Effector CD8-positive, alpha-beta T cell (primary cell): Measurements from ENCODE around the gene RASGRP3.

ENCODE experiments used
- DNase-seq: peaks from one replicate; lab custom pipeline; 2025; lab: John Stamatoyannopoulos, UW

RASGRP3 gene

DNA sequence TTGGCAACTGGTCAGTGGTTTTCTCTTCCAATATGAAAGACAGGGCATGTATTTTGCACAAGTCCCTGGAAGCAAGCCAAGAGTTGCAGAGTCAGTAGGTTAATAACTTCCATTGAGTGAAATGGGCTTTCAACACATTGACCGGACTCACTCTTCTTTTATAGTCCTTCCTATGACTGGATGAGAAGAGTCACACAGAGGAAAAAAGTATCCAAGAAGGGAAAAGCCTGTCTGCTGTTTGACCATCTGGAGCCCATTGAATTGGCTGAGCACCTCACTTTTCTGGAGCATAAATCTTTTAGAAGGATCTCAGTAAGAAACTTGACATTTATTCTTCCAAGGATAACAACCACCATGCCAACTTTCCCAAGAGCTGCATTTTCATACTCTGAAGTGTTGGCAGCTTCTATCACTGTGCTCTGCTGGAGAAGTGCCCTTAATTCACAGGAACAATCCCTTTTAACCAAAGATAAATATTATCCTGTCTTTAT lies 45.4 kb downstream of the RASGRP3 start:
- DNase-seq: no peak

DNA sequence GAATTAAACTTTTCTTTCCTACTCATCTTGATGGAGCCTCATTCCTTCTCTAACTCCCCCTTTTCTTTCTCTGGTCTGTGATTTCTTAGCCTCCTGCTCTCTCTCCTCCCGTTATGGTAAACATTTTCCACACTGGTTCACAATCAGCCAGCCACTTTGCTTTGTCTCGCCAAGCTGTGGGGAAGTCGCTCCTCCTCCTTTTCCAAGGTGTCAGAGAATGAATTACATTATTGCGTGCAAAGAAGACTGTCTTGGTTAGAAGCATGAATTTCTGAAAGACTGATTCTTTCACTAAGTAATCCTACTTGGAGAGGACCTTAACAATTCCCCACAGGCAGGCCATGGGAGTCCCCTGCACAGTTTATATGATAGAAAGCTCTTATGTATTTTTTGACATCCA lies 46.1 kb downstream of the RASGRP3 start:
- DNase-seq: no peak

DNA sequence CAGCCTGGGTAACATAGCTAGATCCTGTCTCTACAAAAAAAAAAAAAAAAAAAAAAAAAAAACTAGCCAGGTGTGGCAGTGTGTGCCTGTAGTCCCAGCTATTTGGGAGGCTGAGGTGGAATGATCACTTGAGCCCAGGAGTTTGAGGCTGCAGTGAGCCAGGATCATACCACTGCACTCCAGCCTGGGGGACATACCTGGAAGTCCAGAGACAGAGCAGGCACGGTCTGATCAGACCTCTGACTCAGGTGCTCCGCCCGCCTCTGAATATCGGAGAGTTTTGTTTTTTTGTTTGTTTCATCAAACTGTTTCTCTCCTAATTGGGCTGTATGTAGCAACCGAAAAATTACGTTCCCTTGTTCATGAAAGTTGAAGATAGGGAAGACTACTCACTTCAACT lies 49.2 kb downstream of the RASGRP3 start:
- no peak for DNase-seq

DNA sequence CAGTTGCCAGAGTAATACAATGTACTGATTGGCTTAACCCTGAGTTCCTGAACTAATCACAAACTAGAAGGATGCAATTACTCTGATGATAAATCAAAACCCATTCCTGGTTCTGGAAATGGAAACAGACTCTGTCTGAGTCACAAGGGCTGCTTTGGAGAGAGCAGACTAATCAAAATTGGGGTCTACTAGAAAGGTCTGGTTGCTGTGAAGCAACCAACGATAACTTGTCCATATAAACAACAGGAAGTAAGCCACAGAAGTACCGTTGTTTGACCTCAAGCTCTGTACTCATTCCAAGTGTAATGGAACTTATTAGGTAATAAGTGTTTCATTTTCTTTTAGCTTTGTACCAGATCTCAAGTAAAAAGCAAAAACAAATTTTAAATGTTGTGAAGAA lies 49.7 kb downstream of the RASGRP3 start:
- DNase-seq: no peak

DNA sequence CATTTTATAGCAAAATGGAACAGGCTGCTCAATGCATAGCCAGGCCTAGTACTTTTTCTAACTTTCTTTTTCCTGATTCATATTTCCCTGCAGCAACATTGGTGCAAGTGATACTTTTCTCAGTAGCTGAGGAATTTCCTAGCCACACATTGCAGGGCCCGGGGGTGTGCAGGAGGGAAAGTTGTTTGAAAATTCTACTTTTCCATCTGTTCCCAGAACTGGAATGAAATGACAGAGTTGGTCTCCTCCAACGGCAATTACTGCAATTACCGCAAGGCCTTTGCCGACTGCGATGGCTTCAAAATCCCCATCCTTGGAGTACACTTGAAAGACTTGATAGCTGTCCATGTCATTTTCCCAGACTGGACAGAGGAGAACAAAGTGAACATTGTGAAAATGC lies 50.5 kb downstream of the RASGRP3 start:
- DNase-seq: no peak

DNA sequence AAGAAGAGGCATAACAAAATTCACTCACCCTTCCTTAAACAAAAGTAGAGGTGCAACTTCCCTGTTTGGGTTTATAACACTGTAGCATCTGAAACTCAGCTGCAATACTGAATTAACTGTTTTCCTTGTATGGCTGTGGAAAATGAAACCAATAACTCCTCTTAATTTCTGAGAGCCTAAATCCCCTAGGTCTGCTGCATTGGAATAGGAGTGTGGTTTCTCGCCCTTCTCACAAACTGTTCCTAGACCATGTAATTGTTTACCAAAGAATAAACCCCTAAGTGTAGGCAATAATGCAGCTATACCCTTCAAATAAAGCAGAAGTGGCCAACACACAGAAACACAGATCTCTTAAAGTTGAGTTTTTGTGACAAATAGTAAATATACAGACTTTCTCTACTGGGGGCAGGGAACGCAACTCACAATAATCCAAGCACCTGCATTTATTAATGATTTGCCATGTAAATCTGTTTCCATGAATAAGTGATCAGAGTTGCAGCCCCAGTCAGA lies 52.0 kb downstream of the RASGRP3 start:
- DNase-seq: no peak

DNA sequence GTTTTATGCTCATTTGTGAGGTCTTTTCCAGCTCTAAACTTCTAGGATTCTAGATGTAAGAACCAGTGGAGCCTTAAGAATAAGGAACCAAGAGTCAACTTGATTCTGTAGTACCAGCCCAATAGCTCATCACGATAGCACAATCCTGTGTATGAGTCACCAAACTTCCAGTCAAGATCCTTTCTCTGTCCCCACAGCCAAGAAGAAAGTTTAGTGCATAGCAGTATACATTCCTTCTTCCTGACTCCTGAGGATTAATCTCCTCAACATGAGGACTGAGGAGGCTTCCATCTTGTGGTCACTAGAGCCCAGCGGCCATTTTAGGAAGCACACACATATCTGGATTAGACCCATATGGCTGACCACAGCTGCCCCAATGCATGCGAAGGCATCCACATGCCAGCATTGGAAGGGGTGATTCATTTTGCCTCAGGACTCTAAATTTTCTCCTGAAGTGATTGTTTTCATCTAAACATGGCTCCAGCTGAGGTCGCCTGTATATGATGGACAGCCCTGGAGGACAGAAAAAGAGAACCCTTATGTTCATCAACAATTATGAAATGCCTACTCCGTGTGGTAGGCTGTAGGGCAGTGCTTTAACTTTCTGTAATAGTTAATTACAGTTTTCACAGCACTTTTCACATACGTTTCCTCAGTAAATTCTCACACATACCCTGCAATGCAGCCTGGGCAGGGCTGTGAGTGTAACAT lies 53.5 kb downstream of the RASGRP3 start:
- DNase-seq: no peak

DNA sequence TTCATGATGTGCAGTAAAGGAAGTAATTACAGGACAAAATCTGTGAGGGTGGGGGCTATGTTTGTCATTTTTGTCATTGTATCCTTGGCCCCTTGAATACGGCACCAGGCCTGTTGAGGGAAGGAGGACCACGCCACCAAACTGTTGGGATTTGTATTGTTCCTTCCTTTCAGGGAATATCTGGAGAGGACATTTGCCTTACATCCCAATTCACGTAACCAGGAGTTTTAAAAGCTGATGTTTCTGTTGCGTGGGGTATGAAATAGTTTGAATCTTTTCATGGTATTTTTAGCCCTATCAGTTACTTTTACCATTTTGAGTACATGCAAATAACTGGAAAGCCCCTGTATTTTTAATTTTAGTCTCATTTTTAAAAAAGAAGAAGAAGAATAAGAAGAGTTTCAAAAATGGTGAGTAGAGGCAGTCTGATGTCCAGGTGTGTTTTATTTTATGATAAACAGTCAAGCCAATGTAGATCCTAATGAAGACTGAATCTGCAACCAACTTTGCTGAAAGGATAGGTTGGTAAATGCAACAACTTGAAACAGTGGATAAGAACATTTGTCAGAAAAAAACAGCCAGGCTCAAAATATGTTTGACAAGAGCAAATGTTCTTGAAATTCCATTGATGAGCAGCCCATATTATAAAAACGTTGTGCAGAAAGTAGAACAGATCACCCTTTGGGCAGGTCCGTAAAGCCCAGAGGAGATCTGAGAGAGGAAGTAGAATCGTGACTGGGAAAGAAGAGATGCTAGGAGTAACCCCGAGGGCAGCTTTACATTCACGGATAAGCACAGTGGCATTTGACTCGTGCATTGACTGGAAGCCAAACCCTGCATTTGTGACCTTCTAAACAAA lies 54.5 kb downstream of the RASGRP3 start:
- no peak for DNase-seq

DNA sequence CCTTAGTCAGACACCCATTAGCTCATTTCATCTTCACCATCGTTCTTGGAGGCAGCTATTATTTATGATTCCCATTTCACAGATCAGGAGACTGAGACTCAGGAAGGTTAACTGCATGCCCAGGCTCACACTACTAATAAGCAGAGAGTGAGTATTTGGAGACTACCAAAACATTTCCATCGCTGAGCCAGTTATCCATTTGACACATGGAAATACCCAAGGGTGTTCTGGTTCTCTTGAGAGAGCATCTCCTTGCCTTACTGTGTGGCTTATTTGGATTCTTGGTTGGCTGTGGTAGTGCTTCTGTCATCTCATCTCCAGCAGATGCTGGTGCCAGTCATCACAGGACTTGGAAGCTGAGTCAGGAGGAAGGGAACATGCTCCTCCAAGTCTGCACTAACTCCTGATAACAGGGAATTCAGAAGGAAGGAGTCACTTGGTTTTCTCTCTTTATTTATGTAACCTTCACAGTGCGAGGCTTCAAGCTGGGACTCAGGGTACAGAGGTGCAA lies 55.2 kb downstream of the RASGRP3 start:
- no peak for DNase-seq

DNA sequence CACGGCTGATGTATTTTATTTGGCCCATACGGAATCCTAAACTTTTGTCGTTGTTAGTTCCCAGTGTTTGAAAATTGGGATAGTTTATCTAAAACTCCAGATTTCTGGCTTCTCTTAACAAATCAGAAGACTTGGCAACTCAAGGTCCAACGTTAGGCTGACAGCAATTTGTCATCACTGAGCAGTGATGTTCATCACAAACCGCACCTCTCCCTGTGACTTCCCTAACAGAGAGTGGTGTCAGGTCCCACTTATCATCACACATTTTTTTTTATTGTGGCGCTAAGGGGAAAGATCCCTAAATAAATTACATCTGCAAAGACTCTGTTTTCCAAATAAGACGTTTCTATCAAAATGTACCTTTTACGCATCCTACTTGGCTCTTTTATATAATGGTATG lies 55.7 kb downstream of the RASGRP3 start:
- DNase-seq: no peak

DNA sequence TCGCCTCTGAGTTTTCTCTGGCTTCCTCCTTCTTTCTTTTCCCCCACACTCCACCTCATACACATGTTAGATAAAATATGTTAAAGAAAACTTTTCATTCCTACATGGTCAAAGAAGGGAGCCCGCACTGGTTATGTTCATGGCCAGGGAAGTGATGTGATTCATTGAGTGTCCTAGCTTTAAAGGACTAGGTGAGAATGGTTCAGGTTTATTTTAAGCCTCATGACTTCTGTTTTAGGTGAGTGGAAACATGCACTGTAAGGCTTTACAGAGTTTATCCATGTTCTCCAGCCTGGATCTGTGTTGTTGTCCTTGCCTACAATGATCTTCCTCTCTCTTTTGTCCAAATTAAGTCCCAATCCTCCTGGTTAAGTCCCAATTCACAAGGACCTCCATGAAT lies 56.5 kb downstream of the RASGRP3 start:
- no peak for DNase-seq

DNA sequence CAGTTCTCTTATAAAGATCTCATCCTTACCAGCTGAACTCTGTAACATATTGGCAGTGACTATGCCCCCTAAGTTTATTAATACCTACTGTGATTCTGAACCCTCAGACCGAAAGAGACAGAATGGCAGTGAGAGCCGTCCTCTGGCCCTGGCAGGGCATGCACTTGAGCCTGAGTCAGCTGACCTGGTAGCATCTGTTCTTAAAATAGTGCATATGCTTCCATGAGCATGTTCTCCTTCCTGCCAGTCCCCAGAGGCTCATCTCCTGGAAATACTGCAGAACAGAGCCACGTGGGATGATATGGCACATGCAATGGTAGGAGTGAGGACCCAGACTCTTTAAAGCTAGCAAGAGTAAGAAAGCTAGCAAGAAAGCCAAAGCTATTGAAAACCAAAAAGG lies 59.0 kb downstream of the RASGRP3 start:
- DNase-seq: no peak

DNA sequence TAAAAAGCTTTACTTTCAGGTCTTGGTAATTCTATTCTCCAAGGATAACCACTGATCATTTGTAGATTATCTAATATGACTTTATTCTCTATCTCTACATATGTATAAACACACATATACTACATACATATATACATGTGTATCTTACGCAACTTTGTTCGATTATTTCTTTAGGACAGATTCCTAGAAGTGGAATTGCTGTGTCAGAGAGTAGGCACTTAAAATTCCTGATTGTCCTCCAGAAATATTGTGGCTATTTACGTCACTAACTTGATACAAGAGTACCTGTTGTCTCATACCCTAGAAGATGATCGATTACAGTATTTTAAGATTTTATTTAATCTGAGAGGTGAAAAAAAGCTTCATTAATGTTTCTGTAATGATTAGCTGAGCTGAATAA lies 64.8 kb downstream of the RASGRP3 start:
- DNase-seq: no peak

DNA sequence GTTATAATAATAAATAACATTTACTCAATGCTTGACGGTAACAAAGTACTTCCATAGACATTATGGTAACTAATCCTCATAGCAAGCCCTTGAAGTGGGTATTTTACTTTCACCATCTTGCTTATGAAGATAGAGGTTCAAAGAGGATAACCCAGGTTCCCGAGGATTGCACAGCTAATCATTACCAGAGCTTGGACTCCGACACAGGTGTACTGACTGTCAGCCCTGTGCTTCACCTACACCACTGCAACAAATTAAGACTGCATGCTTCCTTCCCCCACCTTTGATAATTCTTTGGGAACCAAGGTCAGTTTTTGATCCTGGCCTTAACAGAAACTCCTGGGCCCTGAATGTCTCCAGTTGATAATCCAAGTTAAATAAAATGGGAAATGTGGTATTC lies 73.8 kb downstream of the RASGRP3 start:
- DNase-seq: no peak

DNA sequence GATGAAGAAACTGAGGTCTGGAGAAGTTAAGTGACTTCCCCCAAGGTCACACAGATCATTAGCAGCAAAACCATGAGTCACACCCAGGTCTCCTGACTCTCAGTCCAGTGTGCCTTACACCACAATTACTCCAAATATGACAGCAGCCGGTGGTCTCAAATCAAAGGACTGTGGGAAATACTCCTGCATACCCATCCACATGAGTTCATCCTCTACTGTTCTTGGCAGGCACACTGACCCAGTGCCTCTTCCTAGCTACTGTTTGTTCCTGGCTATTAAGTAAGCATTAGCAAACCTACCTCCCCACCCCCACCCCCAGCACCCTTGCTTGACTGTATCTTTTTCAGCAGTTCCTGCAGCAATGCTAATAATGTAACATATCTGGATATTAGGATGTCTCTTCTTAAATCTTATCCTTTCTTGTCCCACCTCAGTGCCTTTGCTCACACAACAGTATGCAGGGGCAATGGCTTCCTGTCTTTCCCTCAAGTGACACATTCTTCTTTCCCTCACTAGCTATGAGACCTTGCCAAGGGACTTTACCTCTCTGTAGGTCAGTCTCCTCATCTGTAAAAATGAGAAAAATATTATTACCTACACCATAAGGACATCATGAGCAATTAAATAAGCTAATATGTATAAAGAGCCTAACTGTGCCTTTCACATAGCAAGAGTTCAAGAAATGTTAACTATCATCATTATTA lies 76.5 kb downstream of the RASGRP3 start:
- DNase-seq: no peak

DNA sequence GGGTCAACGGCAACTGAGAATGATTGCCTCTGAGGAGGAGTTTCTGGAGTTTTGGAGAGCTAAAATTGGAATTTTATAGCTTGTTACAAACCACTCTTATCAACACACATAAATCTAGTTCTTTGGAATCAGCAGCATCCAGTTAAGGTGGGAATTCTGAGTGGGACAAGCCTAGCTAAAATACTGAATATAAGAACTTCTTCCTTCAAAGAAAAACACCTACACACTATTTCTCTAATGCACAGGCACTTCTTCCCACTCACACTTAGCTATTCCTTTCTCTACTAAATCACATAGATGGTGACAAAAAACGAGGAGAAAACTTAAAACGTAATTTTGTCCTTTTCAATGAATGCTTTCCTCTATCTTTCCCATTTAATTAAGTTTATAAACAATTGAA lies 79.2 kb downstream of the RASGRP3 start:
- no peak for DNase-seq

DNA sequence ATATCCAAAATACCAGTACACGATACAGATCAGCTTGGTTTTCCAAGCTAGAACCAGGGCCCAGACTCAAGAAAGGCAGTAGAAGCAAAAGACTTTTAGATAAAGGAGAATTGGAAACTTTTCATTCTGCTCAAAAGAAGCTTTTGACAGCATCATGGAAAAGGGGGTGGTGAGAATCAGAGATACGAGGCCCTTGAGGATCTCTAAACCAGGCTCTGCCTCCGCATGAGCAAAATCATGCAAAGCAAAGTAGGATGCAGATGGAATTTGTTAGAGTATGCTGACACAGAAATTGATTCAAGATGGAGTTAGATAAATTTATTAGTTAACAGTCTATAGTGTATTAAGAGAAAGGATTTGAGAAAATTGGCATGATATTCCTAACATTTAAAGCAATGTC lies 82.9 kb downstream of the RASGRP3 start:
- DNase-seq: no peak

DNA sequence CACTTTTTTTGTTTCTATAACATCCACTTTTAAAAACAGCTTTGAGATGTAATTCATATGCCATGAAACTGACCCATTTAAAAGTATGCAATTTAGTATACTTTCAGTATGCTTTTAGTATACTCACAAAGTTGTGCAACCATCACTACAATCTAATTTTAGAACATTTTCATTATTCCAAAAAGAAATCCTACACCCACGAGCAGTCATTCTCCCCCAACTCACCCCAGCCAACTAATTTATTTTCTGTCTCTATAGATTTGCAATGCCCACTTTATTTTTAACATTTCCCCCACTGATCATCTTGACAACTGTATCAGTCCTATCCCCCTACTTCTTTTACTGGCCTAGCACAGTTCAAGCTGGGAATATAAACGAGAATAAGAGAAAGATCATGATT lies 83.6 kb downstream of the RASGRP3 start:
- DNase-seq: no peak

DNA sequence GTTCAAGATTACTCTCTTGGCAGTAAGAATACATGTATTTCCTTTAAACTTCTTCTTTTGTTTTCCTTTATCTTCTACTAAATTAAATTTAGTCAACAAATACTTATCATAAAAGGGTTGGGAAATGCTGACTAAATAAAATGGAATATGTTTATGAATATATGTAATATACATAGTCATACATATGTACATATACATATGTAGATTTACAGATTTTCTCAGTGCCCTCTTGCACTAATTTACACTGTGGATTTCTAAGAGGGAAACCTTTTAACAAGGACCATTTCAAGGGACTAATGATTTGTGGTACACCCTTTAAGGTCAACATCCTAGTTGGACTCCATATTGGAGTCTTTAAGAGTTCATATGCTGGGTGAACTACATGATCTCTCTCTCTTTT lies 85.4 kb downstream of the RASGRP3 start:
- no peak for DNase-seq

DNA sequence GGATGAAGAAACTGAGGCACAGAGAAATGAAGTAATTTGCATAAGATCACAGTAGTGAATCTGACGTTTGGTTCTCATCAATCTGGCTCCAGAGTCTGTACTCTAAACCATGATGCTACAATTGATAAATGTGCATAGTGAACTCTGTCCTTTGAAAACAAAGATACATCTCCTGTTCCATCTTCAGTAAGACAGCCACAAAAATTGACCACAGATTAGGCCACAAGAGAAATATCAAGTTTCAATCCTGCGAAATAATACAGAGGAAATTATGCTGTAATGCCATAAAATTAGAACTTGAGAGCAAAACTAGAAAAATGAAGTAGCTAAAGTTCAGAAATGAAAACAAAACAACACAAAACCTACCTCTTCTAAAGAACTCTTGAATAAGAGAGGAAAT lies 94.2 kb downstream of the RASGRP3 start:
- DNase-seq: no peak

DNA sequence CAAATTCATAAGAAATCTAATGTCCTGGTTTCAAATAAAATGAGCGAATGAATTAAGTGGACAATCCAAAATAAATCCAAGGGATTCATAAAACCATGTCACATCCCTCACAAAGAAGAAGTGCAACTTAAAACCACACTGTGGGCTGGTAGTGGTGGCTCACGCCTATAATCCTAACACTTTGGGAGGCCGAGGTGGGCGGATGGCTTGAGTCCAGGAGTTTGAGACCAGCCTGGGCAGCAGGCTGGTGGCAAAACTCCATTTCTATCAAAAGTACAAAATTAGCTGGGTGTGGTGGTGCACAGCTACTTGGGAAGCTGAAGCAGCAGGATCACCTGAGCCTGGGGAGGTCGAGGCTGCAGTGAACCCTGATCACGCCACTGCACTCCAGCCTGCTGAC lies 97.2 kb downstream of the RASGRP3 start:
- DNase-seq: no peak

DNA sequence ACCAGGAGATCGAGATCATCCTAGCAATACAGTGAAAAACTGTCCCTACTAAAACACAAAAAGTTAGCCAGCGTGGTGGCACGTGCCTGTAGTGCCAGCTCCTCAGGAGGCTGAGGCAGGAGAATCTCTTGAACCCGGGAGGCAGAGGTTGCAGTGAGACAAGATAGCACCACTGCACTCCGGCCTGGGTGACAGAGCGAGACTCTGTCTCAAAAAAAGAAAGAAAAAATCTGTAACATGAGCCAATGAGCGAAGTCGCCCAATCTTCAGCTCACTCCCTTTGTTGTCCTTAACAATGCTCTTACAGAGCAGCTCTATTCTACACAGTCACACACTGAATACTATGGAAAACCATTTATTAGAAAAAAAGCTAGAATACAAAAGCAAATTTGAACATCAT lies 100.6 kb downstream of the RASGRP3 start:
- no peak for DNase-seq
